HG03159 (cell line): Measurements from ENCODE around the gene GOPC.
"Not testable (repeated sequence)": the region's sequence is repeated elsewhere in the genome, so short reads cannot be mapped to it uniquely, and the experiment has no call there.

Source experiments
- ATAC-seq: cut with Tn5 transposase; IDR thresholded peaks from one replicate; pipeline ENCODE4 v1.9.1; 2021; ENCODE audit warnings: mild to moderate bottlenecking, moderate library complexity; ENCODE audit not compliant: unreplicated experiment

The GOPC gene

GRCh38 chr6:117518870-117519269 is 83.4 kb downstream of the GOPC start:
- ATAC-seq = no peak

- ATAC-seq = not testable (repeated sequence)
These were observed 84.3 kb downstream of the GOPC start for GRCh38 chr6:117517995-117518394.

GRCh38 chr6:117515326-117515725 is 87.0 kb downstream of the GOPC start:
- no peak for ATAC-seq

GRCh38 chr6:117514655-117515054 is 87.7 kb downstream of the GOPC start:
- no peak for ATAC-seq

GRCh38 chr6:117513778-117514365 is 88.4 kb downstream of the GOPC start:
- ATAC-seq = no peak

- ATAC-seq = no peak
These were observed 89.2 kb downstream of the GOPC start for GRCh38 chr6:117512987-117513573.

GRCh38 chr6:117512056-117512828 is 90.1 kb downstream of the GOPC start:
- no peak for ATAC-seq
